ENCODE measurements around the gene GUCA1A. TPM values are rescaled to one million over a fixed set of nuclear protein-coding genes. Genes with fewer than 3 reads are reported as not detected.

Gene GUCA1A
- total RNA-seq, 1 donor from 2014 or later, result not detected

GRCh38 chr6:42217157-42217518 is 44.0 kb downstream of the GUCA1A start:
- no peak for ATAC-seq
- DNase-seq, result no peak
- Histone ChIP-seq H3K36me3 (peaks cover 21% of the 10 kb centered on the region), H3K4me3 (peak overlapping the region; percentile 95), H3K4me1 (peaks cover 9% of the 10 kb centered on the region), H3K27ac (peak overlapping the region; percentile 82), H3K27me3 (no peaks in the 10 kb centered on the region), H3K9me3 (no peaks in the 10 kb centered on the region)
- no peak for TF ChIP-seq CTCF (IDR thresholded peaks at IDR 0.05)
- intact Hi-C loops (cut with DNase I), result no loop called here

- TF ChIP-seq CTCF (IDR thresholded peaks at IDR 0.05), result no peak
- Histone ChIP-seq H3K4me1 (peaks cover 9% of the 10 kb centered on the region), H3K4me3 (peak within 1 kb of the TSS; percentile 95), H3K9me3 (no peaks in the 10 kb centered on the region), H3K36me3 (peaks cover 15% of the 10 kb centered on the region), H3K27me3 (no peaks in the 10 kb centered on the region), H3K27ac (peak within 1 kb of the TSS; percentile 82)
- intact Hi-C loops (cut with DNase I), result no loop called here
- ATAC-seq, result peak; percentile 100
- DNase-seq, result peak; percentile 94
Measured at GRCh38 chr6:42217519-42218367, 44.6 kb downstream of the GUCA1A start, which contains the start of gene MRPS10. Gene MRPS10, minus strand, starts transcription at chr6:42217861. Its CDS starts 12 bp downstream, at chr6:42217849.

GRCh38 chr6:42220807-42221206 is 47.6 kb downstream of the GUCA1A start:
- intact Hi-C loops (cut with DNase I), result no loop called here
- no peak overlapping the region for H3K27ac ChIP-seq
- no peaks in the 10 kb centered on the region for H3K9me3 ChIP-seq
- no peaks in the 10 kb centered on the region for H3K27me3 ChIP-seq
- ATAC-seq, result no peak
- peaks cover 9% of the 10 kb centered on the region for H3K4me1 ChIP-seq
- no peaks in the 10 kb centered on the region for H3K36me3 ChIP-seq
- no peak for TF ChIP-seq CTCF (IDR thresholded peaks at IDR 0.05)
- H3K4me3 ChIP-seq, result no peak overlapping the region
- no peak for DNase-seq

- H3K36me3 ChIP-seq, result no peaks in the 10 kb centered on the region
- intact Hi-C loops (cut with DNase I), result no loop called here
- H3K27ac ChIP-seq, result no peak overlapping the region
- DNase-seq, result no peak
- no peak for TF ChIP-seq CTCF (IDR thresholded peaks at IDR 0.05)
- no peaks in the 10 kb centered on the region for H3K9me3 ChIP-seq
- H3K27me3 ChIP-seq, result no peaks in the 10 kb centered on the region
- no peak overlapping the region for H3K4me3 ChIP-seq
- no peak for ATAC-seq
- H3K4me1 ChIP-seq, result peaks cover 7% of the 10 kb centered on the region
Measured at GRCh38 chr6:42221546-42221945, 48.4 kb downstream of the GUCA1A start.

GRCh38 chr6:42222448-42222847 is 49.3 kb downstream of the GUCA1A start:
- H3K36me3 ChIP-seq, result no peaks in the 10 kb centered on the region
- H3K27me3 ChIP-seq, result no peaks in the 10 kb centered on the region
- TF ChIP-seq CTCF (IDR thresholded peaks at IDR 0.05), result no peak
- ATAC-seq (no peak), DNase-seq (no peak)
- H3K9me3 ChIP-seq, result no peaks in the 10 kb centered on the region
- no peak overlapping the region for H3K4me3 ChIP-seq
- intact Hi-C loops (cut with DNase I), result no loop called here
- H3K4me1 ChIP-seq, result no peaks in the 10 kb centered on the region
- H3K27ac ChIP-seq, result no peak overlapping the region

Data from upper lobe of right lung (tissue), 1 donor.